HEK293 (cell line): ENCODE measurements around the gene SNCG.
A peak's percentile ranks its signal among the peaks of the same experiment; 100 is the strongest.

Experiments
- CTCF ChIA-PET: fragments of 350-600 bp; formaldehyde crosslinking; extraction: SDS; loops from one replicate; lab custom pipeline; 2021; ENCODE audit warnings: antibody characterized with exemption; lab: Yijun Ruan, JAX
- POLR2A ChIA-PET: fragments of 300-600 bp; formaldehyde crosslinking; extraction: SDS; loops from one replicate; lab custom pipeline; 2020; ENCODE audit warnings: antibody characterized with exemption, inconsistent platforms; lab: Yijun Ruan, JAX
- H3K27ac ChIP-seq: fragments of 200-500 bp; sonication (Bioruptor generic); 2 replicates; pipeline ENCODE4 v1.5.1; 2014; ENCODE audit warnings: low read depth, low read length, control low read depth, inconsistent platforms; ENCODE audit errors: extremely low read depth
- H3K36me3 ChIP-seq, 2 experiments: fragments of 200-500 bp in 1 of 2; sonication (Bioruptor generic) in 1 of 2; 1 replicate in 1 of 2; 2 replicates in 1 of 2; pipeline ENCODE4 v1.5.1; 2014 to 2017; ENCODE audit warnings: inconsistent platforms in 2 of 2, low read length in 2 of 2; ENCODE audit not compliant: control insufficient read depth in 2 of 2, insufficient read depth in 1 of 2
- H3K4me1 ChIP-seq: fragments of 200-500 bp; sonication (Bioruptor generic); 2 replicates; pipeline ENCODE4 v1.5.1; 2014; ENCODE audit warnings: mild to moderate bottlenecking, low read length, inconsistent platforms; ENCODE audit not compliant: control insufficient read depth, insufficient read depth
- H3K4me3 ChIP-seq: 2 replicates; pipeline ENCODE4 v1.5.1; 2011; ENCODE audit warnings: low read depth, mild to moderate bottlenecking, control low read depth, low read length, moderate library complexity
- H3K9me3 ChIP-seq: fragments of 200-500 bp; sonication (Bioruptor generic); 2 replicates; pipeline ENCODE4 v1.5.1; 2014; ENCODE audit warnings: low read depth, low read length, inconsistent platforms; ENCODE audit not compliant: control insufficient read depth, insufficient read depth
- AEBP2 ChIP-seq: fragments of 450-650 bp; formaldehyde crosslinking; IDR thresholded peaks from 2 replicates; pipeline ENCODE4 v1.5.1; 2016; ENCODE audit warnings: missing biosample characterization, missing genetic modification characterization, borderline replicate concordance
- BCL11A ChIP-seq: fragments of 450-650 bp; formaldehyde crosslinking; IDR thresholded peaks from 2 replicates; pipeline ENCODE4 v1.5.1; 2016; ENCODE audit warnings: low read depth, missing biosample characterization, missing genetic modification characterization
- GLIS2 ChIP-seq: fragments of 450-650 bp; formaldehyde crosslinking; IDR thresholded peaks from 2 replicates; pipeline ENCODE4 v1.5.1; 2016; ENCODE audit warnings: missing biosample characterization, missing genetic modification characterization
- HIC1 ChIP-seq: fragments of 450-650 bp; formaldehyde crosslinking; IDR thresholded peaks from 2 replicates; pipeline ENCODE4 v1.5.1; 2016; ENCODE audit warnings: missing biosample characterization, missing genetic modification characterization
- KLF8 ChIP-seq: fragments of 450-650 bp; formaldehyde crosslinking; IDR thresholded peaks from 2 replicates; pipeline ENCODE4 v1.5.1; 2016; ENCODE audit warnings: missing biosample characterization, missing genetic modification characterization
- PATZ1 ChIP-seq: fragments of 450-650 bp; formaldehyde crosslinking; IDR thresholded peaks from 2 replicates; pipeline ENCODE4 v1.5.1; 2016; ENCODE audit warnings: missing biosample characterization, missing genetic modification characterization
- SP2 ChIP-seq: fragments of 450-650 bp; formaldehyde crosslinking; IDR thresholded peaks from 2 replicates; pipeline ENCODE4 v1.5.1; 2016; ENCODE audit warnings: missing biosample characterization, missing genetic modification characterization
- TRIM28 ChIP-seq: IDR thresholded peaks from 2 replicates; pipeline ENCODE4 v1.6.1; 2011; ENCODE audit warnings: low read length, control low read depth, borderline replicate concordance
- YY1 ChIP-seq: fragments of 450-650 bp; formaldehyde crosslinking; IDR thresholded peaks from 2 replicates; pipeline ENCODE4 v1.5.1; 2018; ENCODE audit warnings: missing biosample characterization, missing genetic modification characterization
- ZFP69B ChIP-seq: fragments of 450-650 bp; formaldehyde crosslinking; IDR thresholded peaks from 2 replicates; pipeline ENCODE4 v1.5.1; 2016; ENCODE audit warnings: missing biosample characterization, missing genetic modification characterization
- ZIC2 ChIP-seq: fragments of 450-650 bp; formaldehyde crosslinking; IDR thresholded peaks from 2 replicates; pipeline ENCODE4 v1.5.1; 2016; ENCODE audit warnings: missing biosample characterization, missing genetic modification characterization
- ZNF112 ChIP-seq: fragments of 450-650 bp; formaldehyde crosslinking; IDR thresholded peaks from 2 replicates; pipeline ENCODE4 v1.5.0; 2017; ENCODE audit warnings: missing biosample characterization, missing genetic modification characterization
- ZNF140 ChIP-seq: fragments of 450-650 bp; formaldehyde crosslinking; IDR thresholded peaks from 2 replicates; pipeline ENCODE4 v1.5.1; 2016; ENCODE audit warnings: missing biosample characterization, missing genetic modification characterization
- ZNF221 ChIP-seq: fragments of 450-650 bp; formaldehyde crosslinking; IDR thresholded peaks from 2 replicates; pipeline ENCODE4 v1.5.1; 2017; ENCODE audit warnings: missing biosample characterization, missing genetic modification characterization, borderline replicate concordance
- ZNF26 ChIP-seq: fragments of 450-650 bp; formaldehyde crosslinking; IDR thresholded peaks from 2 replicates; pipeline ENCODE4 v1.5.1; 2016; ENCODE audit warnings: missing biosample characterization, missing genetic modification characterization
- ZNF302 ChIP-seq: fragments of 450-650 bp; formaldehyde crosslinking; IDR thresholded peaks from 2 replicates; pipeline ENCODE4 v1.5.1; 2016; ENCODE audit warnings: missing biosample characterization, missing genetic modification characterization, low read depth
- ZNF398 ChIP-seq: fragments of 450-650 bp; formaldehyde crosslinking; IDR thresholded peaks from 2 replicates; pipeline ENCODE4 v1.5.1; 2017; ENCODE audit warnings: missing biosample characterization, missing genetic modification characterization
- ZNF600 ChIP-seq: fragments of 450-650 bp; formaldehyde crosslinking; IDR thresholded peaks from 2 replicates; pipeline ENCODE4 v1.5.1; 2016; ENCODE audit warnings: missing biosample characterization, missing genetic modification characterization

Gene SNCG

GRCh38 chr10:86958901-86959736, 720 bp downstream of the SNCG start:
- TF ChIP-seq BCL11A (tag by site-specific recombination) (0 out of 2 replicates have a peak, but pooled peaks have one; percentile 18), SP2 (peak; percentile 48), HIC1 (tag by site-specific recombination) (no peak), GLIS2 (peak; percentile 20), PATZ1 (tag by site-specific recombination) (peak; percentile 38; the same call in 1 of the 2 replicates), ZIC2 (peak; percentile 66; the same call in 1 of the 2 replicates)
- TF ChIP-seq, all 188 proteins: peak for 5
- POLR2A ChIA-PET = no interaction called here
- Histone ChIP-seq H3K4me1 (no peaks in the 10 kb centered on the region), H3K9me3 (no peaks in the 10 kb centered on the region), H3K36me3 (no peaks in the 10 kb centered on the region), H3K4me3 (no peak overlapping the region), H3K27ac (no peak overlapping the region)
- CTCF ChIA-PET = interaction anchor here (0.8 to 3.8 kb wide), 5 partner anchors 10 to 266 kb away, joined by 3 to 21 read pairs (median 11); no protein-coding TSS in a partner anchor

GRCh38 chr10:86959737-86960002, 1.3 kb downstream of the SNCG start:
- TF ChIP-seq TRIM28 (no peak), GLIS2 (peak; percentile 10; the same call in 1 of the 2 replicates)
- Histone ChIP-seq H3K4me3 (no peak overlapping the region), H3K9me3 (no peaks in the 10 kb centered on the region), H3K27ac (no peak overlapping the region), H3K36me3 (no peaks in the 10 kb centered on the region), H3K4me1 (no peaks in the 10 kb centered on the region)
- ChIA-PET POLR2A (no interaction called here), CTCF (interaction anchor here (0.8 to 2.5 kb wide), 4 partner anchors 10 to 266 kb away, joined by 3 to 14 read pairs (median 8); no protein-coding TSS in a partner anchor)

GRCh38 chr10:86960003-86960862, 1.8 kb downstream of the SNCG start:
- ChIA-PET CTCF (interaction anchor here (0.6 to 2.5 kb wide), 16 partner anchors 8 to 273 kb away, joined by 3 to 14 read pairs (median 4); no protein-coding TSS in a partner anchor), POLR2A (interaction anchor here (1.0 kb wide), 1 partner anchor 10 kb away, joined by 4 read pairs; no protein-coding TSS in a partner anchor)
- Histone ChIP-seq H3K27ac (no peak overlapping the region), H3K36me3 (no peaks in the 10 kb centered on the region), H3K4me1 (no peaks in the 10 kb centered on the region), H3K4me3 (no peak overlapping the region), H3K9me3 (no peaks in the 10 kb centered on the region)
- TF ChIP-seq YY1 (tag by site-specific recombination) = no peak
- no peak for TF ChIP-seq AEBP2 (tag by site-specific recombination)
- TF ChIP-seq ZNF398 (tag by site-specific recombination) = no peak
- TF ChIP-seq KLF8 (tag by site-specific recombination) = peak; percentile 40; the same call in 1 of the 2 replicates
- no peak for TF ChIP-seq ZNF112
- TF ChIP-seq ZNF26 (tag by site-specific recombination) = no peak
- TF ChIP-seq ZNF600 = no peak
- TF ChIP-seq ZFP69B = no peak
- TF ChIP-seq ZNF302 (tag by site-specific recombination) = no peak
- TF ChIP-seq ZNF221 = no peak
- TF ChIP-seq ZNF140 = no peak
